IMR-90 (cell line): ENCODE data around the gene EPHB1. TPM values are rescaled to one million over a fixed set of nuclear protein-coding genes. Genes with fewer than 3 reads are reported as not detected.
"Not testable (repeated sequence)": the region's sequence is repeated elsewhere in the genome, so short reads cannot be mapped to it uniquely, and the experiment has no call there.

Experiments used
- ATAC-seq: fragments of 200-7000 bp; cut with Tn5 transposase; 2 replicates; pipeline ENCODE4 v1.9.1; 2020; ENCODE audit warnings: low read depth, mild to moderate bottlenecking, moderate library complexity
- BruUV-seq: library from RNA; stranded (reverse); fragments of 400-500 nt; replicated peaks from 2 replicates; lab custom pipeline; 2021; lab: Mats Ljungman, UMichigan
- CTCF ChIA-PET: fragments of 300-600 bp; formaldehyde crosslinking; extraction: SDS; loops from one replicate; lab custom pipeline; 2021; ENCODE audit warnings: antibody characterized with exemption; lab: Yijun Ruan, JAX
- POLR2A ChIA-PET: fragments of 300-600 bp; sonication (Branson Sonifier 250); formaldehyde crosslinking; loops from one replicate; lab custom pipeline; 2022; ENCODE audit warnings: antibody characterized with exemption; ENCODE audit not compliant: unreplicated experiment; lab: Charles Lee
- DNase-seq: peaks from one replicate; pipeline ENCODE4 v3.0.0; 2013
- H2AFZ ChIP-seq: replicated peaks from 2 replicates; pipeline ENCODE3; 2013; ENCODE audit warnings: low read length, mild to moderate bottlenecking; ENCODE audit not compliant: poor library complexity
- H2AK5ac ChIP-seq: 2 replicates; pipeline ENCODE4 v1.6.1; 2013; ENCODE audit warnings: low read depth, low read length, inconsistent platforms
- H2AK9ac ChIP-seq: replicated peaks from 2 replicates; pipeline ENCODE3; 2013; ENCODE audit warnings: mild to moderate bottlenecking, low read depth, low read length, moderate library complexity; ENCODE audit not compliant: poor library complexity
- H2BK120ac ChIP-seq: 2 replicates; pipeline ENCODE4 v1.6.1; 2013; ENCODE audit warnings: low read depth, low read length, inconsistent platforms
- H2BK15ac ChIP-seq: 3 replicates; pipeline ENCODE4 v1.6.1; 2013; ENCODE audit warnings: low read depth, low read length, inconsistent platforms
- H2BK20ac ChIP-seq: 2 replicates; pipeline ENCODE4 v1.6.1; 2013; ENCODE audit warnings: low read depth, mild to moderate bottlenecking, inconsistent platforms, low read length, moderate library complexity
- H2BK5ac ChIP-seq: 2 replicates; pipeline ENCODE4 v1.6.1; 2013; ENCODE audit warnings: mild to moderate bottlenecking, low read depth, low read length, inconsistent platforms; ENCODE audit not compliant: poor library complexity, severe bottlenecking
- H3K14ac ChIP-seq: replicated peaks from 2 replicates; pipeline ENCODE4 v1.6.1; 2013; ENCODE audit warnings: low read depth, low read length, inconsistent platforms
- H3K18ac ChIP-seq: 2 replicates; pipeline ENCODE4 v1.6.1; 2013; ENCODE audit warnings: low read depth, low read length, control low read depth
- H3K23ac ChIP-seq: 2 replicates; pipeline ENCODE4 v1.6.1; 2013; ENCODE audit warnings: low read depth, low read length, inconsistent platforms
- H3K27ac ChIP-seq: 2 replicates; pipeline ENCODE4 v1.5.1; 2013; ENCODE audit warnings: mild to moderate bottlenecking, control low read depth, low read length; ENCODE audit not compliant: insufficient read depth
- H3K27me3 ChIP-seq: 2 replicates; pipeline ENCODE4 v1.6.1; 2013; ENCODE audit warnings: low read length; ENCODE audit not compliant: control insufficient read depth, insufficient read depth
- H3K36me3 ChIP-seq: 2 replicates; pipeline ENCODE4 v1.6.1; 2013; ENCODE audit warnings: low read length, mixed read lengths; ENCODE audit not compliant: control insufficient read depth, insufficient read depth
- H3K4ac ChIP-seq: 2 replicates; pipeline ENCODE4 v1.6.1; 2013; ENCODE audit warnings: low read depth, low read length, inconsistent platforms
- H3K4me1 ChIP-seq: 2 replicates; pipeline ENCODE4 v1.6.1; 2013; ENCODE audit warnings: low read length, mixed read lengths; ENCODE audit not compliant: control insufficient read depth, insufficient read depth
- H3K4me2 ChIP-seq: 2 replicates; pipeline ENCODE4 v1.6.1; 2013; ENCODE audit warnings: low read depth, mild to moderate bottlenecking, control low read depth, low read length, moderate library complexity
- H3K4me3 ChIP-seq: 2 replicates; pipeline ENCODE4 v1.5.1; 2013; ENCODE audit warnings: low read depth, mild to moderate bottlenecking, control low read depth, low read length, moderate library complexity; ENCODE audit not compliant: insufficient read depth
- H3K56ac ChIP-seq: 2 replicates; pipeline ENCODE4 v1.6.1; 2013; ENCODE audit warnings: low read length, inconsistent platforms; ENCODE audit not compliant: insufficient read depth; ENCODE audit errors: extremely low read depth
- H3K79me1 ChIP-seq, 2 experiments: 2 replicates each; pipeline ENCODE4 v1.6.1; 2013; ENCODE audit warnings: low read length in 2 of 2, inconsistent platforms in 1 of 2, low read depth in 1 of 2
- H3K9ac ChIP-seq: 2 replicates; pipeline ENCODE4 v1.6.1; 2013; ENCODE audit warnings: low read depth, low read length, control low read depth
- H3K9me1 ChIP-seq: 2 replicates; pipeline ENCODE4 v1.6.1; 2013; ENCODE audit warnings: low read length, inconsistent platforms; ENCODE audit not compliant: insufficient read depth
- H3K9me3 ChIP-seq: 2 replicates; pipeline ENCODE4 v1.6.1; 2013; ENCODE audit warnings: low read length; ENCODE audit not compliant: control insufficient read depth, insufficient read depth
- H4K20me1 ChIP-seq: 2 replicates; pipeline ENCODE4 v1.6.1; 2013; ENCODE audit warnings: low read length, inconsistent platforms; ENCODE audit not compliant: insufficient read depth
- H4K5ac ChIP-seq: 2 replicates; pipeline ENCODE4 v1.6.1; 2013; ENCODE audit warnings: mild to moderate bottlenecking, low read depth, low read length, control low read depth
- H4K8ac ChIP-seq, 2 experiments: 2 replicates each; pipeline ENCODE4 v1.6.1; 2013; ENCODE audit warnings: low read depth in 2 of 2, low read length in 2 of 2, control low read depth in 1 of 2, inconsistent platforms in 1 of 2
- H4K91ac ChIP-seq: 2 replicates; pipeline ENCODE4 v1.6.1; 2013; ENCODE audit warnings: low read depth, low read length, inconsistent platforms; ENCODE audit not compliant: insufficient read depth
- dilution Hi-C: fragments of 300-500 bp; cut with HindIII; formaldehyde crosslinking; loops from one replicate; pipeline ENCODE4 v1.14.3; 2018; ENCODE audit warnings: low sequenced_read_pairs; ENCODE audit not compliant: unreplicated experiment
- in situ Hi-C: fragments of 300-500 bp; cut with MboI; formaldehyde crosslinking; loops from 3 replicates; pipeline ENCODE4 v1.14.3; 2019; ENCODE audit warnings: low sequenced_read_pairs, inconsistent platforms, mixed read lengths
- intact Hi-C: fragments of 100-400 bp; cut with micrococcal nuclease; formaldehyde crosslinking; loops from 2 replicates; pipeline ENCODE4 v1.10.0; 2022
- polyA plus RNA-seq, 3 experiments: library from polyadenylated mRNA; depleted of rRNA; stranded (reverse); fragments of >200 nt; gene quantifications; 2 replicates each; pipeline ENCODE4 v1.2.3, GENCODE V29; 2012; ENCODE audit warnings: low replicate concordance in 1 of 3
- total RNA-seq: library from RNA; depleted of rRNA; stranded (reverse); fragments of >200 nt; gene quantifications from 2 replicates; pipeline ENCODE4 v1.2.3, GENCODE V29; 2012

Gene EPHB1
- total and polyA plus RNA-seq, 2 of the 4 experiments (the other 2 are of a cell fraction), result 0.17 to 0.36 TPM

DNA sequence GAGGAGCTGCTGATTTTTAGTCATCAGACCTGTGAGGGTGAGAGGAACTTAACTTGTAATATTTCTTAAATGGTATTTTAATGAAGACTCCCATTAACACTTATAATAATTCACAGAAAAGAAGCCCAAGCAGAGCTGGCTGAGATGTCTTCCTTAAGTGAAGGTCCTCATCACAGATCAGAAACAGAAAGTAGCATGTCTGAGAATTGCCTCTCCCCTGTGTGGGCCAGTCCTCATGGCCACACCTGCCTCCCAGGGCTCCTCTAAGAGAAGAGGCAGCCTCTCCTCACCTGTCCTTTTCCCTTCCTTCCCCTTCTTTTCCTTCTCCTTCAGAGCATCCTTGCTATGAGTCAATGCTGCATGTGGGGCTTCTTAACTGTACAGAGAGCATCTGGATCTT is 176.8 kb downstream of the EPHB1 start:
- H3K14ac ChIP-seq, H2BK15ac ChIP-seq, dilution Hi-C loops, H4K20me1 ChIP-seq, H3K36me3 ChIP-seq, H3K18ac ChIP-seq, BruUV-seq, CTCF ChIA-PET, H3K27ac ChIP-seq, H2AK9ac ChIP-seq, H3K23ac ChIP-seq, H4K8ac ChIP-seq, H4K91ac ChIP-seq, H3K4me3 ChIP-seq, H4K5ac ChIP-seq, H3K27me3 ChIP-seq, H2BK20ac ChIP-seq, H2BK5ac ChIP-seq, H3K9ac ChIP-seq, H2AK5ac ChIP-seq, H3K9me3 ChIP-seq, ATAC-seq, H3K4me1 ChIP-seq, H3K4me2 ChIP-seq, H3K79me1 ChIP-seq, intact Hi-C loops, H3K4ac ChIP-seq, H2BK120ac ChIP-seq, DNase-seq, POLR2A ChIA-PET, H3K56ac ChIP-seq, H3K9me1 ChIP-seq, H2AFZ ChIP-seq: not testable (repeated sequence)
- in situ Hi-C loops, result loop anchor here (25.0 kb wide), 1 partner anchor 90 kb away; no protein-coding TSS in a partner anchor
